Mesenchymal stem cell (in vitro differentiated cells and primary cell): ENCODE results near the gene EVL.
A peak's percentile ranks its signal among the peaks of the same experiment; 100 is the strongest.

Experiments used
- DNase-seq: peaks from one replicate; pipeline ENCODE4 v3.0.0-alpha.2; 2013
- H2AFZ ChIP-seq: one replicate; pipeline ENCODE4 v1.6.1; 2013; ENCODE audit warnings: low read depth, mild to moderate bottlenecking, control low read depth, inconsistent platforms, low read length, moderate library complexity
- H2AK5ac ChIP-seq: 2 replicates; pipeline ENCODE4 v1.6.1; 2013; ENCODE audit warnings: low read length, moderate library complexity, mild to moderate bottlenecking, inconsistent platforms; ENCODE audit not compliant: severe bottlenecking
- H2BK120ac ChIP-seq: one replicate; pipeline ENCODE4 v1.6.1; 2013; ENCODE audit warnings: low read depth, mild to moderate bottlenecking, inconsistent platforms, low read length, moderate library complexity
- H2BK12ac ChIP-seq, 2 experiments: one replicate each; pipeline ENCODE4 v1.6.1; 2013; ENCODE audit warnings: inconsistent platforms in 2 of 2, low read length in 2 of 2, mild to moderate bottlenecking in 2 of 2, moderate library complexity in 2 of 2, control low read depth in 1 of 2
- H2BK15ac ChIP-seq: one replicate; pipeline ENCODE4 v1.6.1; 2013; ENCODE audit warnings: mild to moderate bottlenecking, low read depth, inconsistent platforms; ENCODE audit not compliant: poor library complexity, severe bottlenecking
- H2BK5ac ChIP-seq: 2 replicates; pipeline ENCODE4 v1.6.1; 2013; ENCODE audit warnings: low read depth, mild to moderate bottlenecking, low read length, control low read depth, inconsistent platforms; ENCODE audit not compliant: poor library complexity, severe bottlenecking
- H3K14ac ChIP-seq, 2 experiments: one replicate each; pipeline ENCODE4 v1.6.1; 2013; ENCODE audit warnings: inconsistent platforms in 2 of 2, low read length in 2 of 2, control low read depth in 1 of 2, mild to moderate bottlenecking in 1 of 2, moderate library complexity in 1 of 2
- H3K18ac ChIP-seq, 2 experiments: one replicate each; pipeline ENCODE4 v1.6.1; 2013; ENCODE audit warnings: inconsistent platforms in 2 of 2, low read length in 2 of 2, control low read depth in 1 of 2, low read depth in 1 of 2, mild to moderate bottlenecking in 1 of 2
- H3K23ac ChIP-seq, 2 experiments: one replicate each; pipeline ENCODE4 v1.6.1; 2013; ENCODE audit warnings: inconsistent platforms in 2 of 2, low read length in 2 of 2, mild to moderate bottlenecking in 2 of 2, moderate library complexity in 2 of 2, control low read depth in 1 of 2
- H3K27ac ChIP-seq: 2 replicates; pipeline ENCODE4 v1.5.1; 2013; ENCODE audit warnings: mild to moderate bottlenecking, moderate library complexity, low read length, control low read depth, inconsistent platforms; ENCODE audit not compliant: poor library complexity, severe bottlenecking
- H3K27me3 ChIP-seq, 2 experiments: 2 replicates each; pipeline versions ENCODE4 v1.6.1 to v1.7.0; 2013; ENCODE audit warnings: low read length in 2 of 2, mild to moderate bottlenecking in 2 of 2, moderate library complexity in 2 of 2, control low read depth in 1 of 2, inconsistent platforms in 1 of 2; ENCODE audit not compliant: control insufficient read depth in 1 of 2, insufficient read depth in 1 of 2
- H3K36me3 ChIP-seq, 2 experiments: 2 replicates each; pipeline versions ENCODE4 v1.6.1 to v1.7.0; 2013; ENCODE audit warnings: low read length in 2 of 2, control low read depth in 1 of 2, inconsistent platforms in 1 of 2, low read depth in 1 of 2, mild to moderate bottlenecking in 1 of 2; ENCODE audit not compliant: insufficient read depth in 2 of 2, control insufficient read depth in 1 of 2
- H3K4ac ChIP-seq, 2 experiments: one replicate each; pipeline ENCODE4 v1.6.1; 2013; ENCODE audit warnings: inconsistent platforms in 2 of 2, low read length in 2 of 2, mild to moderate bottlenecking in 2 of 2, moderate library complexity in 2 of 2, control low read depth in 1 of 2, low read depth in 1 of 2
- H3K4me1 ChIP-seq: 2 replicates; pipeline ENCODE4 v1.6.1; 2013; ENCODE audit warnings: low read depth, low read length, control low read depth; ENCODE audit not compliant: control insufficient read depth, insufficient read depth
- H3K4me2 ChIP-seq: 2 replicates; pipeline ENCODE4 v1.6.1; 2013; ENCODE audit warnings: low read length, mild to moderate bottlenecking, inconsistent platforms; ENCODE audit not compliant: poor library complexity, severe bottlenecking
- H3K4me3 ChIP-seq, 2 experiments: 2 replicates each; pipeline versions ENCODE4 v1.5.1 to v1.7.0; 2013; ENCODE audit warnings: low read length in 2 of 2, mild to moderate bottlenecking in 2 of 2, control low read depth in 1 of 2, low read depth in 1 of 2; ENCODE audit not compliant: insufficient read depth in 1 of 2
- H3K79me1 ChIP-seq: replicated peaks from 2 replicates; pipeline ENCODE4 v1.6.1; 2013; ENCODE audit warnings: mild to moderate bottlenecking, control low read depth, low read length, inconsistent platforms; ENCODE audit not compliant: poor library complexity, severe bottlenecking
- H3K9ac ChIP-seq: 2 replicates; pipeline ENCODE4 v1.7.0; 2013; ENCODE audit warnings: mild to moderate bottlenecking, low read length, moderate library complexity
- H3K9me3 ChIP-seq: 2 replicates; pipeline ENCODE4 v1.7.0; 2013; ENCODE audit warnings: mild to moderate bottlenecking, low read length; ENCODE audit not compliant: control insufficient read depth
- H4K8ac ChIP-seq: one replicate; pipeline ENCODE4 v1.6.1; 2013; ENCODE audit warnings: inconsistent platforms, mild to moderate bottlenecking, low read length, moderate library complexity
- H4K91ac ChIP-seq: one replicate; pipeline ENCODE4 v1.6.1; 2013; ENCODE audit warnings: mild to moderate bottlenecking, low read length, inconsistent platforms
- WGBS: methylation state at CpG from one replicate; pipeline ENCODE4 v1.1.7; 2013; ENCODE audit warnings: mixed read lengths; 5-methylcytosine and 5-hydroxymethylcytosine counted together

The EVL gene

GRCh38 chr14:100124551-100125088 lies 59.4 kb downstream of the EVL start:
- Histone ChIP-seq H4K91ac (no peak overlapping the region), H3K18ac (no peak overlapping the region), H3K4me2 (no peak overlapping the region), H3K4ac (no peak overlapping the region), H2BK5ac (no peak overlapping the region), H4K8ac (no peak overlapping the region), H2BK12ac (no peak overlapping the region), H2BK15ac (no peak overlapping the region), H3K79me1 (no peaks in the 10 kb centered on the region), H3K36me3 (peaks cover 36 to 59% of the 10 kb centered on the region in 2 experiments), H3K23ac (no peak overlapping the region), H3K14ac (no peak overlapping the region), H2AK5ac (no peak overlapping the region), H3K27me3 (no peaks in the 10 kb centered on the region), H3K9ac (no peak overlapping the region), H3K27ac (no peak overlapping the region), H3K4me3 (no peak overlapping the region), H2BK120ac (no peak overlapping the region), H3K4me1 (no peaks in the 10 kb centered on the region), H3K9me3 (no peaks in the 10 kb centered on the region), H2AFZ (no peak overlapping the region)
- DNase-seq, result no peak
- 90% methylated on average over 20 of the region's 20 CpGs for WGBS

GRCh38 chr14:100126401-100126800 lies 61.2 kb downstream of the EVL start:
- H2AFZ ChIP-seq, result no peak overlapping the region
- no peaks in the 10 kb centered on the region for H3K4me1 ChIP-seq
- H3K27me3 ChIP-seq, result no peaks in the 10 kb centered on the region
- no peak overlapping the region for H2BK120ac ChIP-seq
- DNase-seq, result no peak
- no peaks in the 10 kb centered on the region for H3K79me1 ChIP-seq
- no peak overlapping the region for H2BK12ac ChIP-seq
- no peak overlapping the region for H3K4me2 ChIP-seq
- no peak overlapping the region for H3K27ac ChIP-seq
- no peak overlapping the region for H3K4ac ChIP-seq
- no peak overlapping the region for H4K91ac ChIP-seq
- no peak overlapping the region for H2BK5ac ChIP-seq
- H2AK5ac ChIP-seq, result no peak overlapping the region
- no peaks in the 10 kb centered on the region for H3K9me3 ChIP-seq
- H2BK15ac ChIP-seq, result no peak overlapping the region
- no peak overlapping the region for H4K8ac ChIP-seq
- no peak overlapping the region for H3K18ac ChIP-seq
- WGBS, result 95% methylated on average over 12 of the region's 13 CpGs
- H3K9ac ChIP-seq, result no peak overlapping the region
- no peak overlapping the region for H3K14ac ChIP-seq
- no peak overlapping the region for H3K4me3 ChIP-seq
- H3K23ac ChIP-seq, result no peak overlapping the region
- H3K36me3 ChIP-seq, result peaks cover 39 to 64% of the 10 kb centered on the region in 2 experiments

GRCh38 chr14:100127853-100128455 lies 62.7 kb downstream of the EVL start:
- no peak overlapping the region for H3K14ac ChIP-seq
- no peak overlapping the region for H4K91ac ChIP-seq
- H3K9me3 ChIP-seq, result no peaks in the 10 kb centered on the region
- peaks cover 3% of the 10 kb centered on the region for H3K4me1 ChIP-seq
- no peak for DNase-seq
- 94% methylated on average over 12 of the region's 12 CpGs for WGBS
- no peak overlapping the region for H3K4me2 ChIP-seq
- peak overlapping the region; percentile 7 for H3K9ac ChIP-seq
- no peak overlapping the region for H2AFZ ChIP-seq
- H2AK5ac ChIP-seq, result no peak overlapping the region
- no peak overlapping the region for H2BK15ac ChIP-seq
- H2BK120ac ChIP-seq, result no peak overlapping the region
- no peak overlapping the region for H2BK12ac ChIP-seq
- H3K4ac ChIP-seq, result no peak overlapping the region
- no peak overlapping the region for H3K4me3 ChIP-seq
- no peaks in the 10 kb centered on the region for H3K79me1 ChIP-seq
- H3K27ac ChIP-seq, result no peak overlapping the region
- no peak overlapping the region for H4K8ac ChIP-seq
- no peak overlapping the region for H2BK5ac ChIP-seq
- H3K23ac ChIP-seq, result no peak overlapping the region
- H3K27me3 ChIP-seq, result no peaks in the 10 kb centered on the region
- no peak overlapping the region for H3K18ac ChIP-seq
- H3K36me3 ChIP-seq, result peaks cover 39 to 73% of the 10 kb centered on the region in 2 experiments

- Histone ChIP-seq H4K8ac (no peak overlapping the region), H3K23ac (no peak overlapping the region), H2BK12ac (no peak overlapping the region), H4K91ac (no peak overlapping the region), H3K4me1 (peaks cover 3% of the 10 kb centered on the region), H3K18ac (no peak overlapping the region), H2BK15ac (no peak overlapping the region), H3K79me1 (no peaks in the 10 kb centered on the region), H2AFZ (no peak overlapping the region), H3K14ac (no peak overlapping the region), H3K27ac (no peak overlapping the region), H3K4me2 (no peak overlapping the region), H3K36me3 (peaks cover 35 to 74% of the 10 kb centered on the region in 2 experiments), H3K9ac (peak overlapping the region; percentile 62), H2BK5ac (no peak overlapping the region), H3K9me3 (no peaks in the 10 kb centered on the region), H3K27me3 (no peaks in the 10 kb centered on the region), H3K4ac (no peak overlapping the region), H2AK5ac (no peak overlapping the region), H2BK120ac (no peak overlapping the region), H3K4me3 (no peak overlapping the region)
- WGBS, result 94% methylated on average over 12 of the region's 12 CpGs
- no peak for DNase-seq
Observed at GRCh38 chr14:100128688-100129087, 63.5 kb downstream of the EVL start.
